WERI-Rb-1 (cell line): ENCODE data around the gene ZBTB7C.

Source experiments
- DNase-seq: peaks from one replicate; pipeline ENCODE4 v3.0.0-alpha.2; 2020
- H3K27ac ChIP-seq: fragments of 250-450 bp; sonication (Bioruptor Pico); 2 replicates; pipeline ENCODE4 v1.5.1; 2020; ENCODE audit warnings: mild to moderate bottlenecking, moderate library complexity
- H3K27me3 ChIP-seq: fragments of 250-450 bp; sonication (Bioruptor Pico); 2 replicates; pipeline ENCODE4 v1.5.1; 2021; ENCODE audit warnings: mild to moderate bottlenecking, low read depth, moderate library complexity; ENCODE audit not compliant: insufficient read depth, severe bottlenecking
- H3K36me3 ChIP-seq: fragments of 250-450 bp; sonication (Bioruptor Pico); 2 replicates; pipeline ENCODE4 v1.5.1; 2020; ENCODE audit warnings: mild to moderate bottlenecking, moderate library complexity
- H3K4me3 ChIP-seq: 2 replicates; pipeline ENCODE4 v1.5.1; 2011; ENCODE audit warnings: low read depth, mild to moderate bottlenecking, control low read depth, low read length
- H3K9me3 ChIP-seq: fragments of 250-450 bp; sonication (Bioruptor Pico); 2 replicates; pipeline ENCODE4 v1.5.1; 2021; ENCODE audit warnings: mild to moderate bottlenecking, moderate library complexity; ENCODE audit not compliant: severe bottlenecking
- TF ChIP-seq, protein P1 (sequence below): IDR thresholded peaks from 2 replicates; pipeline ENCODE4 v1.5.1; 2011; ENCODE audit warnings: low read depth, mild to moderate bottlenecking, control low read depth, inconsistent platforms, low read length

ZBTB7C gene

DNA sequence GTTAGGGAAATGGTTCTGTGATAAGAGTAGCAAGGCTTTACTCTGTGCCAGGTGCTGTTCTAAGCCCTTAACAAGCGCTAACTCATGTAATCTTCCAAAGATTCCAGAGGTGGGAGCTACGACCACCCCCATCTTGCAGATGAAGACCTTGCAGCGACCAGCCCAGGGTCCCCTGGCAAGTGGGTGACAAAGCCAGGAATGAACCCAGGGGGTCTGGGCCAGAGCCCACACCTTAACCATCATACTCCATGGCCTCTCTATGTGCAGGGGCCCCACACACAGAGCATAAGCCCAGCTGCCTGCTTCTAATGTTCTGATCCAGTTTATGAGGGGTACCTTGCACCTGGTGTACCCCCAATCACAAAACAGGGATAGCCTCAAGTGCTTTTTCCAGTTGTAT, 105.3 kb downstream of the ZBTB7C start:
- Histone ChIP-seq H3K27ac (no peak overlapping the region), H3K36me3 (no peaks in the 10 kb centered on the region), H3K9me3 (no peaks in the 10 kb centered on the region), H3K4me3 (no peak overlapping the region), H3K27me3 (no peaks in the 10 kb centered on the region)
- DNase-seq = no peak
- TF ChIP-seq, protein P1, sequence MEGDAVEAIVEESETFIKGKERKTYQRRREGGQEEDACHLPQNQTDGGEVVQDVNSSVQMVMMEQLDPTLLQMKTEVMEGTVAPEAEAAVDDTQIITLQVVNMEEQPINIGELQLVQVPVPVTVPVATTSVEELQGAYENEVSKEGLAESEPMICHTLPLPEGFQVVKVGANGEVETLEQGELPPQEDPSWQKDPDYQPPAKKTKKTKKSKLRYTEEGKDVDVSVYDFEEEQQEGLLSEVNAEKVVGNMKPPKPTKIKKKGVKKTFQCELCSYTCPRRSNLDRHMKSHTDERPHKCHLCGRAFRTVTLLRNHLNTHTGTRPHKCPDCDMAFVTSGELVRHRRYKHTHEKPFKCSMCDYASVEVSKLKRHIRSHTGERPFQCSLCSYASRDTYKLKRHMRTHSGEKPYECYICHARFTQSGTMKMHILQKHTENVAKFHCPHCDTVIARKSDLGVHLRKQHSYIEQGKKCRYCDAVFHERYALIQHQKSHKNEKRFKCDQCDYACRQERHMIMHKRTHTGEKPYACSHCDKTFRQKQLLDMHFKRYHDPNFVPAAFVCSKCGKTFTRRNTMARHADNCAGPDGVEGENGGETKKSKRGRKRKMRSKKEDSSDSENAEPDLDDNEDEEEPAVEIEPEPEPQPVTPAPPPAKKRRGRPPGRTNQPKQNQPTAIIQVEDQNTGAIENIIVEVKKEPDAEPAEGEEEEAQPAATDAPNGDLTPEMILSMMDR = no peak

DNA sequence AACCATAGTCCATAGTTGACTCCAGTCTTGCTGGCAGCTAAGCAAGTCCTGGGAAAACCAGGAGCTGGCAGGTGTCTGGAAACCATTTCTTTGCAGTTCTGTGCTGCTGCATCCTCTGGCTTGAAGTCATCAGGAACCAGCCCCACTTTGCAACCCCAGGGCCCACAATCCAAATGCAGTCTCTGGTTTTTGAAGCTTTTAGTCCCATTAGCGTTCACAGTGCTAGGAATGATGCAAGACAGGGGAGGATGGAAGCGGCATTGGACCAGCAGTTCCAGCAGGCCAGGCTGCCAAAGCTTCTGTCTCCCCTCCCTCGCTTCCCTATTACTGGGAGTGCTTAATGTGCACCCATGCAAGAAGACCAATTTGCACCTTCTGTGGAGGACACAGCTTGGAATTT, 106.4 kb downstream of the ZBTB7C start:
- TF ChIP-seq, protein P1 = no peak
- H3K36me3 ChIP-seq = no peaks in the 10 kb centered on the region
- H3K9me3 ChIP-seq = no peaks in the 10 kb centered on the region
- DNase-seq = no peak
- no peaks in the 10 kb centered on the region for H3K27me3 ChIP-seq
- no peak overlapping the region for H3K4me3 ChIP-seq
- H3K27ac ChIP-seq = no peak overlapping the region

DNA sequence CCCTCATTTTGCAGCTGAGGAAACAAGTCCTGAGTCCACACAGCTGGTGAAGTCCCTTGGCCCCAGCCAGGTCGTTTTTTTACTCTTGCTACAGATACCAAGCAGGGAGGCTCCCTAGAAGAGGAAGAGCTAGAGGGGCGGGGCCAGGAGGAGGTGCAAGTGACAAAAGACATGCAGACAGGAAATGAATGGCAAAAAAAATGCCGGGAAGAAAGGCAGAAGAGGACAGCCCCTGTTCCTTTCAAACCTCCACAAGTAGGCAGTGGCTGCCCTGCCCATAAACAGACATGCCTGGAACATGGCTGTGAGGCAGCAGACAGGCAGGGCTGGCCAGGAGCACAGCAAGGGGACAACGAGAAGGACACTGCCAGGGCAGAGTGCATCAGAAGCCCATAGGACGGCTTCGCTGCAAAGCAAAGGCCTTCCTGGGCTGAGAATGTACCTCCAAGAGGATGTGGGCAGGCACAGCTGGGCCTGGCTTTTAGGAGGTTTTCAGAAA, 108.7 kb downstream of the ZBTB7C start:
- Histone ChIP-seq H3K27me3 (no peaks in the 10 kb centered on the region), H3K36me3 (no peaks in the 10 kb centered on the region), H3K4me3 (no peak overlapping the region), H3K27ac (no peak overlapping the region), H3K9me3 (no peaks in the 10 kb centered on the region)
- TF ChIP-seq, protein P1 = no peak
- DNase-seq = peak; percentile 33

DNA sequence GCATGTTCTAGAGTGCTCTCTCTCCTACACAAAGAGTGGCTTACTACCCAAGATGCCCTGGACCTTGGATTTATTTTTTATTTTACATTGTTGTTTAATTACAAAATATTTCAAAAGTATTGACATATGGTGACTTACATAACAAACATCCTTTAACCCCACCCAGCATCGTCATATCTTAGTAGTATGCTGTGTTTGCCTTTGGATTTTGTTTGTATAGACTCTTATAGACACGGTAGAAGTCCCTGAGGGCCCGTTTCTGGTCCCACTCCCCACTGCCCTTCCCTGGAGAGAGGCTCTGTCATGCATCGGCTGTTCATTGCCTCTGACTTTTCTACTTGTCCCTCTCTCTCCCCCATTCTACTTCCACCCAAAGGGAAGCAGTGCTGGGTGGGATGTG, 112.0 kb downstream of the ZBTB7C start:
- DNase-seq = no peak

DNA sequence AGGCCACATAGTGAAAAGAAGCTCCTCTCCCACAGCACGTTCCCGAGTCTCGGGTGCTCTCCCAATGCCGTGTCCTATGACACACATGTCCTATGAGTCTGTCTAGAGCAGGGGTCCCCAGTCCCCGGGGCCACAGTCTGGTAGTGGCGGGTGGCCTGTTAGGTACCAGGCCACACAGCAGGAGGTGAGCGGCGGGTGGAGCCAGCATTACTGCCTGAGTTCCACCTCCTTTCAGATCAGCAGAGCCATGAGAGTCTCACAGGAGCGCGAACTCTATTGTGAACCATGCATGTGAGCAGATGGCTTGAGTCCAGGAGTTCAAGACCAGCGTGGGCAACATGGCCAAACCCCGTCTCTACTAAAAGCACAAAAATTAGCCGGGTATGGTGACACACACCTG, 112.6 kb downstream of the ZBTB7C start:
- H3K36me3 ChIP-seq = no peaks in the 10 kb centered on the region
- TF ChIP-seq, protein P1 = no peak
- H3K27ac ChIP-seq = no peak overlapping the region
- DNase-seq = no peak
- no peaks in the 10 kb centered on the region for H3K9me3 ChIP-seq
- no peak overlapping the region for H3K4me3 ChIP-seq
- no peaks in the 10 kb centered on the region for H3K27me3 ChIP-seq

More for the DNA sequence above, 112.0 kb downstream of the ZBTB7C start:
- TF ChIP-seq, protein P1 = no peak
- Histone ChIP-seq H3K27ac (no peak overlapping the region), H3K27me3 (no peaks in the 10 kb centered on the region), H3K4me3 (no peak overlapping the region), H3K36me3 (no peaks in the 10 kb centered on the region), H3K9me3 (no peaks in the 10 kb centered on the region)
